K562 (cell line): ENCODE measurements around the gene HYOU1. TPM values are rescaled to one million over a fixed set of nuclear protein-coding genes. Genes with fewer than 3 reads are reported as not detected.

Experiments
- ATAC-seq: fragments of 200-7000 bp; cut with Tn5 transposase; 3 replicates; pipeline ENCODE4 v1.9.1; 2020; ENCODE audit warnings: moderate library complexity
- BruUV-seq: library from RNA; stranded (reverse); fragments of 400-500 nt; replicated peaks from 2 replicates; lab custom pipeline; 2021; lab: Mats Ljungman, UMichigan
- CTCF ChIA-PET: fragments of 300-600 bp; formaldehyde crosslinking; extraction: SDS; loops from one replicate; lab custom pipeline; 2021; ENCODE audit warnings: low intra/inter-chr PET ratio; lab: Yijun Ruan, JAX
- POLR2A ChIA-PET: fragments of 300-600, 350-650 bp; sonication (Branson Sonifier 250); formaldehyde crosslinking; extraction: SDS; loops from one replicate; lab custom pipeline; 2021; ENCODE audit warnings: antibody characterized with exemption, inconsistent platforms; lab: Yijun Ruan, JAX
- DNase-seq, 4 experiments: peaks; one replicate each; pipeline versions ENCODE4 v3.0.0 to v3.0.0-alpha.2; 2011 to 2018; ENCODE audit warnings: low spot score in 3 of 4, mixed read lengths in 3 of 4; ENCODE audit errors: extremely low read depth in 1 of 4
- FAIRE-seq: peaks from 2 replicates; lab custom pipeline; 2011; peaks lifted over from hg19 to GRCh38; lab: Jason Lieb, UNC
- H2AFZ ChIP-seq: 2 replicates; pipeline ENCODE4 v1.6.0; 2011; ENCODE audit warnings: low read depth, low read length, control low read depth, inconsistent platforms
- H3K27ac ChIP-seq: fragments of 200-600 bp; 3 replicates; pipeline ENCODE4 v1.8.0; 2011; ENCODE audit warnings: low read depth, mild to moderate bottlenecking, control low read depth, inconsistent platforms, low read length, moderate library complexity, mixed read lengths; ENCODE audit errors: extremely low read depth
- H3K27me3 ChIP-seq, 2 experiments: fragments of 300-600 bp in 1 of 2; 2 replicates in 1 of 2; 3 replicates in 1 of 2; pipeline versions ENCODE4 v1.6.0 to v1.8.0; 2011; ENCODE audit warnings: inconsistent platforms in 2 of 2, low read length in 2 of 2, mild to moderate bottlenecking in 1 of 2, mixed read lengths in 1 of 2, moderate library complexity in 1 of 2; ENCODE audit not compliant: control insufficient read depth in 2 of 2, insufficient read depth in 2 of 2
- H3K36me3 ChIP-seq: fragments of 300-600 bp; 3 replicates; pipeline ENCODE4 v1.8.0; 2011; ENCODE audit warnings: mild to moderate bottlenecking, low read length, inconsistent platforms; ENCODE audit not compliant: control insufficient read depth, insufficient read depth
- H3K4me1 ChIP-seq, 2 experiments: fragments of 200-600 bp in 1 of 2; replicated peaks in 1 of 2; 2 replicates in 1 of 2; 3 replicates in 1 of 2; pipeline versions ENCODE4 v1.5.1 to v1.8.0; 2011; ENCODE audit warnings: inconsistent platforms in 2 of 2, low read length in 2 of 2, mild to moderate bottlenecking in 1 of 2, mixed read lengths in 1 of 2, moderate library complexity in 1 of 2; ENCODE audit not compliant: control insufficient read depth in 2 of 2, insufficient read depth in 2 of 2
- H3K4me2 ChIP-seq: 2 replicates; pipeline ENCODE4 v1.6.1; 2011; ENCODE audit warnings: low read length, control low read depth, inconsistent platforms, mixed read lengths; ENCODE audit not compliant: insufficient read depth
- H3K4me3 ChIP-seq: fragments of 200-600 bp; sonication (generic), shearing (Covaris generic); 2 replicates; pipeline ENCODE4 v1.5.1; 2016; ENCODE audit warnings: control low read depth, inconsistent platforms
- H3K79me2 ChIP-seq: fragments of 200-600 bp; 3 replicates; pipeline ENCODE4 v1.8.0; 2011; ENCODE audit warnings: low read length, inconsistent platforms; ENCODE audit not compliant: control insufficient read depth, insufficient read depth
- H3K9ac ChIP-seq, 2 experiments: 2 replicates each; pipeline versions ENCODE4 v1.6.0 to v1.6.1; 2011; ENCODE audit warnings: low read depth in 2 of 2, low read length in 2 of 2, control low read depth in 1 of 2, inconsistent platforms in 1 of 2, mild to moderate bottlenecking in 1 of 2, mixed read lengths in 1 of 2; ENCODE audit not compliant: insufficient read depth in 1 of 2
- H3K9me1 ChIP-seq: one replicate; pipeline ENCODE4 v1.6.0; 2011; ENCODE audit warnings: inconsistent platforms, mild to moderate bottlenecking, low read length, moderate library complexity; ENCODE audit not compliant: control insufficient read depth, insufficient read depth
- H3K9me3 ChIP-seq: replicated peaks from 2 replicates; pipeline ENCODE4 v1.5.1; 2011; ENCODE audit warnings: low read depth, low read length, inconsistent platforms; ENCODE audit not compliant: control insufficient read depth, insufficient read depth
- H4K20me1 ChIP-seq: replicated peaks from 2 replicates; pipeline ENCODE4 v1.6.1; 2011; ENCODE audit warnings: low read length, inconsistent platforms, mixed read lengths; ENCODE audit not compliant: control insufficient read depth, insufficient read depth
- BDP1 ChIP-seq: IDR thresholded peaks from 3 replicates; pipeline ENCODE4 v1.6.1; 2011; ENCODE audit not compliant: insufficient read length, insufficient read depth
- KLF16 ChIP-seq: IDR thresholded peaks from 2 replicates; pipeline ENCODE4 v1.6.1; 2016; ENCODE audit warnings: antibody characterized with exemption
- NCOA4 ChIP-seq: fragments of 450-650 bp; IDR thresholded peaks from 2 replicates; pipeline ENCODE4 v1.6.1; 2018; ENCODE audit warnings: mild to moderate bottlenecking; ENCODE audit not compliant: partially characterized antibody
- NFE2 ChIP-seq: IDR thresholded peaks from 2 replicates; pipeline ENCODE4 v1.6.1; 2014; ENCODE audit warnings: antibody characterized with exemption, low read depth
- PTBP1 ChIP-seq: fragments of 200-400 bp; formaldehyde crosslinking; IDR thresholded peaks from 2 replicates; pipeline ENCODE4 v1.6.1; 2017; ENCODE audit warnings: low read depth, low read length
- RREB1 ChIP-seq: fragments of 250-450 bp; sonication (Bioruptor Pico); IDR thresholded peaks from 2 replicates; pipeline ENCODE4 v1.4.0; 2020
- SIN3A ChIP-seq, 2 experiments: fragments of 150-350 bp in 1 of 2; IDR thresholded peaks; 2 replicates each; pipeline ENCODE4 v1.6.1; 2011 to 2016; ENCODE audit warnings: borderline replicate concordance in 2 of 2, low read depth in 2 of 2, low read length in 2 of 2, mild to moderate bottlenecking in 2 of 2, moderate library complexity in 2 of 2; ENCODE audit not compliant: control insufficient read depth in 1 of 2
- SMAD4 ChIP-seq: fragments of 250-450 bp; sonication (Bioruptor Pico); conservative IDR thresholded peaks from 2 replicates; pipeline ENCODE4 v1.8.0; 2021; ENCODE audit warnings: inconsistent platforms, mild to moderate bottlenecking, moderate library complexity
- ZNF444 ChIP-seq: fragments of 250-450 bp; sonication (Bioruptor Pico); IDR thresholded peaks from 2 replicates; pipeline ENCODE4 v1.4.0; 2020; ENCODE audit warnings: mild to moderate bottlenecking, moderate library complexity
- ZNF589 ChIP-seq: fragments of 200-800 bp; sonication (Bioruptor generic); IDR thresholded peaks from 2 replicates; pipeline ENCODE4 v1.6.1; 2016; ENCODE audit warnings: low read depth, missing genetic modification characterization, missing compliant biosample characterization
- WGBS: fragments of 100-300 bp; shearing (Covaris generic); methylation state at CpG from one replicate; pipeline ENCODE4 v1.1.6; 2016; ENCODE audit warnings: low coverage, mixed read lengths; ENCODE audit not compliant: insufficient coverage; ENCODE audit errors: missing lambda C conversion rate; 5-methylcytosine and 5-hydroxymethylcytosine counted together
- in situ Hi-C: fragments of 300-500 bp; cut with MboI; formaldehyde crosslinking; loops from 4 replicates; pipeline ENCODE4 v1.15.0; 2018; ENCODE audit warnings: inconsistent platforms, mixed read lengths
- intact Hi-C: fragments of 100-400 bp; cut with micrococcal nuclease; formaldehyde crosslinking; loops from 2 replicates; pipeline ENCODE4 v1.14.2; 2022
- polyA plus RNA-seq, 8 experiments: library from polyadenylated mRNA; depleted of rRNA in 4 of 8; stranded (reverse) in 5 of 8; unstranded in 3 of 8; fragments of >200 nt; fragmentation: Nextera tagmentation in 2 of 8; fragmentation: Illumina TruSeq in 1 of 8; extraction: Ambion mirVana in 2 of 8; extraction: Trizol in 1 of 8; gene quantifications; 2 replicates each; pipeline versions ENCODE4 v1.2.1 to v1.2.3, GENCODE V29; 2011 to 2014; ENCODE audit warnings: inconsistent platforms in 1 of 8, missing spikeins in 1 of 8
- total RNA-seq, 7 experiments: library from RNA; depleted of rRNA in 6 of 7; stranded (reverse); fragments of >200 nt in 6 of 7; fragmentation: Illumina TruSeq in 2 of 7; extraction: Trizol in 2 of 7; gene quantifications; 2 replicates each; pipeline versions ENCODE4 v1.2.1 to v1.2.3, GENCODE V29; 2011 to 2021; ENCODE audit warnings: low replicate concordance in 1 of 7
- TF ChIP-seq, protein P1 (sequence below): fragments of 450-650 bp; IDR thresholded peaks from 2 replicates; pipeline ENCODE4 v1.6.1; 2018; ENCODE audit not compliant: partially characterized antibody

Gene HYOU1
- total and polyA plus RNA-seq, 9 of the 15 experiments (the other 6 are each of a cell fraction or from before 2014, with no cell fraction given), result 19.5 to 197 (median 128) TPM

- TF ChIP-seq RREB1 (CRISPR knock-in tag) (no peak), BDP1 (no peak), ZNF589 (no peak), NFE2 (no peak), NCOA4 (no peak)
These were observed 34.2 kb upstream of the HYOU1 start (continued) for GRCh38 chr11:119091178-119091577.

GRCh38 chr11:119089319-119089718, 32.3 kb upstream of the HYOU1 start:
- no peak for FAIRE-seq
- Histone ChIP-seq H3K79me2 (peaks cover 93% of the 10 kb centered on the region), H3K9ac (peak overlapping the region; percentile 89 to 94; a peak in 3 of 4 replicates), H2AFZ (no peak overlapping the region), H3K27me3 (no peaks in the 10 kb centered on the region; a peak in 1 of 5 replicates), H3K9me3 (no peaks in the 10 kb centered on the region), H3K36me3 (peaks cover 60% of the 10 kb centered on the region), H3K4me3 (peak overlapping the region; percentile 94), H4K20me1 (peaks cover 24% of the 10 kb centered on the region), H3K4me2 (peak overlapping the region; percentile 98), H3K9me1 (no peaks in the 10 kb centered on the region), H3K27ac (peak overlapping the region; percentile 95), H3K4me1 (peaks cover 34 to 66% of the 10 kb centered on the region in 2 experiments)
- no TSS peak for BruUV-seq
- in situ Hi-C loops, result no loop called here
- CTCF ChIA-PET, result no interaction called here
- intact Hi-C loops, result loop anchor here (5.0 kb wide), 1 partner anchor 72 kb away; the partner anchor contains the start of genes RPS25 and TRAPPC4
- POLR2A ChIA-PET, result interaction anchor here (0.6 to 1.7 kb wide), 4 partner anchors 10 to 390 kb away, joined by 3 to 7 read pairs (median 3); partner anchors contain the start of gene C2CD2L
- DNase-seq, result peak; percentile 29 to 56 (median 34)
- peak; percentile 2; the same call in 2 of the 3 replicates for ATAC-seq
- whole genome bisulfite sequencing, result 0% methylated on average over 1 of the region's 1 CpG
- TF ChIP-seq KLF16, result no peak
- TF ChIP-seq ZNF444 (CRISPR knock-in tag), result peak; percentile 70; the same call in 1 of the 2 replicates
- TF ChIP-seq, protein P1, sequence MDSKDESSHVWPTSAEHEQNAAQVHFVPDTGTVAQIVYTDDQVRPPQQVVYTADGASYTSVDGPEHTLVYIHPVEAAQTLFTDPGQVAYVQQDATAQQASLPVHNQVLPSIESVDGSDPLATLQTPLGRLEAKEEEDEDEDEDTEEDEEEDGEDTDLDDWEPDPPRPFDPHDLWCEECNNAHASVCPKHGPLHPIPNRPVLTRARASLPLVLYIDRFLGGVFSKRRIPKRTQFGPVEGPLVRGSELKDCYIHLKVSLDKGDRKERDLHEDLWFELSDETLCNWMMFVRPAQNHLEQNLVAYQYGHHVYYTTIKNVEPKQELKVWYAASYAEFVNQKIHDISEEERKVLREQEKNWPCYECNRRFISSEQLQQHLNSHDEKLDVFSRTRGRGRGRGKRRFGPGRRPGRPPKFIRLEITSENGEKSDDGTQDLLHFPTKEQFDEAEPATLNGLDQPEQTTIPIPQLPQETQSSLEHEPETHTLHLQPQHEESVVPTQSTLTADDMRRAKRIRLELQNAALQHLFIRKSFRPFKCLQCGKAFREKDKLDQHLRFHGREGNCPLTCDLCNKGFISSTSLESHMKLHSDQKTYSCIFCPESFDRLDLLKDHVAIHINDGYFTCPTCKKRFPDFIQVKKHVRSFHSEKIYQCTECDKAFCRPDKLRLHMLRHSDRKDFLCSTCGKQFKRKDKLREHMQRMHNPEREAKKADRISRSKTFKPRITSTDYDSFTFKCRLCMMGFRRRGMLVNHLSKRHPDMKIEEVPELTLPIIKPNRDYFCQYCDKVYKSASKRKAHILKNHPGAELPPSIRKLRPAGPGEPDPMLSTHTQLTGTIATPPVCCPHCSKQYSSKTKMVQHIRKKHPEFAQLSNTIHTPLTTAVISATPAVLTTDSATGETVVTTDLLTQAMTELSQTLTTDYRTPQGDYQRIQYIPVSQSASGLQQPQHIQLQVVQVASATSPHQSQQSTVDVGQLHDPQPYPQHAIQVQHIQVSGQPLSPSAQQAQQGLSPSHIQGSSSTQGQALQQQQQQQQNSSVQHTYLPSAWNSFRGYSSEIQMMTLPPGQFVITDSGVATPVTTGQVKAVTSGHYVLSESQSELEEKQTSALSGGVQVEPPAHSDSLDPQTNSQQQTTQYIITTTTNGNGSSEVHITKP, result peak; percentile 95
- 0 out of 2 replicates have a peak, but pooled peaks have one; percentile 17 for TF ChIP-seq SMAD4
- no peak for TF ChIP-seq PTBP1
- TF ChIP-seq SIN3A (IDR thresholded peaks at IDR 0.05; ENCODE audit: borderline replicate concordance in 2 of 2, control insufficient read depth in 1 of 2, low read depth in 2 of 2, low read length in 2 of 2), result peak in 1 of 2 experiments; percentile 11; a peak in 1 of 4 replicates
